Panc1 (cell line): ENCODE data around the gene SRRM5. TPM values are rescaled to one million over a fixed set of nuclear protein-coding genes. Genes with fewer than 3 reads are reported as not detected.

ENCODE experiments used
- ATAC-seq: fragments of 200-7000 bp; cut with Tn5 transposase; 2 replicates; pipeline ENCODE4 v1.9.1; 2020; ENCODE audit warnings: mild to moderate bottlenecking, moderate library complexity
- BruUV-seq: library from RNA; stranded (reverse); fragments of 400-500 nt; replicated peaks from 2 replicates; lab custom pipeline; 2021; lab: Mats Ljungman, UMichigan
- CTCF ChIA-PET: fragments of 300-600 bp; sonication (Branson Sonifier 250); formaldehyde crosslinking; loops from one replicate; lab custom pipeline; 2022; ENCODE audit warnings: antibody characterized with exemption; lab: Charles Lee
- POLR2A ChIA-PET: fragments of 300-600 bp; sonication (Branson Sonifier 250); formaldehyde crosslinking; loops from one replicate; lab custom pipeline; 2022; ENCODE audit warnings: antibody characterized with exemption; lab: Charles Lee
- DNase-seq: peaks from one replicate; pipeline ENCODE4 v3.0.0-alpha.2; 2010; ENCODE audit warnings: low read depth, low spot score
- H3K27ac ChIP-seq: 2 replicates; pipeline ENCODE4 v1.5.1; 2011; ENCODE audit warnings: mild to moderate bottlenecking, low read length, inconsistent platforms
- H3K27me3 ChIP-seq: fragments of 200-500 bp; sonication (Bioruptor generic); 2 replicates; pipeline ENCODE4 v1.6.0; 2014; ENCODE audit warnings: low read length, inconsistent platforms; ENCODE audit not compliant: control insufficient read depth, insufficient read depth
- H3K36me3 ChIP-seq: fragments of 200-500 bp; sonication (Bioruptor generic); 2 replicates; pipeline ENCODE4 v1.5.1; 2014; ENCODE audit warnings: inconsistent platforms, mild to moderate bottlenecking, low read length, moderate library complexity; ENCODE audit not compliant: control insufficient read depth, insufficient read depth
- H3K4me1 ChIP-seq: 2 replicates; pipeline ENCODE4 v1.5.1; 2011; ENCODE audit warnings: inconsistent platforms, mild to moderate bottlenecking, low read length, moderate library complexity; ENCODE audit not compliant: control insufficient read depth, insufficient read depth
- H3K4me3 ChIP-seq, 2 experiments: 2 replicates each; pipeline ENCODE4 v1.5.1; 2011 to 2012; ENCODE audit warnings: low read depth in 2 of 2, low read length in 2 of 2, mild to moderate bottlenecking in 2 of 2, inconsistent platforms in 1 of 2, moderate library complexity in 1 of 2
- H3K9me3 ChIP-seq: fragments of 200-500 bp; sonication (Bioruptor generic); 2 replicates; pipeline ENCODE4 v1.5.1; 2014; ENCODE audit warnings: low read depth, mild to moderate bottlenecking, inconsistent platforms, low read length, moderate library complexity; ENCODE audit not compliant: control insufficient read depth, insufficient read depth
- CTCF ChIP-seq: fragments of 450-650 bp; IDR thresholded peaks from 2 replicates; pipeline ENCODE4 v1.5.1; 2017; ENCODE audit warnings: mild to moderate bottlenecking
- POLR2AphosphoS5 ChIP-seq: IDR thresholded peaks from 2 replicates; pipeline ENCODE4 v1.6.1; 2012; ENCODE audit warnings: mild to moderate bottlenecking, low read depth, low read length, moderate library complexity
- REST ChIP-seq, 2 experiments: IDR thresholded peaks; 2 replicates each; pipeline ENCODE4 v1.6.1; 2011 to 2012; ENCODE audit warnings: low read depth in 2 of 2, control low read depth in 1 of 2, low read length in 1 of 2, mild to moderate bottlenecking in 1 of 2, moderate library complexity in 1 of 2; ENCODE audit not compliant: insufficient read depth in 1 of 2
- SIN3A ChIP-seq: IDR thresholded peaks from 2 replicates; pipeline ENCODE4 v1.6.1; 2012; ENCODE audit warnings: low read depth, mild to moderate bottlenecking, low read length, moderate library complexity, borderline replicate concordance; ENCODE audit not compliant: insufficient read depth
- TCF7L2 ChIP-seq: IDR thresholded peaks from 2 replicates; pipeline ENCODE4 v1.6.1; 2011; ENCODE audit warnings: mild to moderate bottlenecking, low read depth, low read length, inconsistent platforms
- in situ Hi-C: cut with HindIII; loops from 2 replicates; pipeline ENCODE4 v1.10.0; 2016; ENCODE audit warnings: low sequenced_read_pairs, low pct_unique_long_range_greater_than_20kb
- intact Hi-C: fragments of 100-400 bp; cut with micrococcal nuclease; formaldehyde crosslinking; loops from one replicate; pipeline ENCODE4 v1.10.0; 2022; ENCODE audit not compliant: unreplicated experiment
- total RNA-seq: library from RNA; stranded (reverse); gene quantifications from one replicate; pipeline ENCODE4 v1.2.1, GENCODE V29; 2021; ENCODE audit not compliant: unreplicated experiment

The SRRM5 gene
- total RNA-seq, 1 experiment from 2014 or later, result 0.10 TPM

GRCh38 chr19:43616306-43616705, 4.4 kb downstream of the SRRM5 start:
- DNase-seq (no peak), ATAC-seq (no peak)
- no peaks in the 10 kb centered on the region for H3K27me3 ChIP-seq
- H3K4me3 ChIP-seq, result no peak overlapping the region
- H3K36me3 ChIP-seq, result no peaks in the 10 kb centered on the region
- ChIA-PET CTCF (no interaction called here), POLR2A (no interaction called here)
- no peaks in the 10 kb centered on the region for H3K9me3 ChIP-seq
- no peak overlapping the region for H3K27ac ChIP-seq
- in situ Hi-C loops, result no loop called here
- no TSS peak for BruUV-seq
- no peaks in the 10 kb centered on the region for H3K4me1 ChIP-seq
- TF ChIP-seq TCF7L2, result no peak
- TF ChIP-seq REST (IDR thresholded peaks at IDR 0.05; ENCODE audit: insufficient read depth in 1 of 2, low read depth in 2 of 2, low read length in 1 of 2), result no peak
- no peak for TF ChIP-seq POLR2AphosphoS5
- TF ChIP-seq SIN3A, result no peak
- no peak for TF ChIP-seq CTCF
- intact Hi-C loops, result no loop called here

- H3K27me3 ChIP-seq, result no peaks in the 10 kb centered on the region
- POLR2A ChIA-PET, result no interaction called here
- ATAC-seq, result no peak
- intact Hi-C loops (no loop called here), in situ Hi-C loops (no loop called here)
- no peaks in the 10 kb centered on the region for H3K4me1 ChIP-seq
- no peak for TF ChIP-seq POLR2AphosphoS5
- TF ChIP-seq SIN3A, result no peak
- TF ChIP-seq TCF7L2, result no peak
- no peak for TF ChIP-seq REST (IDR thresholded peaks at IDR 0.05; ENCODE audit: insufficient read depth in 1 of 2, low read depth in 2 of 2, low read length in 1 of 2)
- no peak for TF ChIP-seq CTCF
- no peak for DNase-seq
- no TSS peak for BruUV-seq
- no peaks in the 10 kb centered on the region for H3K9me3 ChIP-seq
- CTCF ChIA-PET, result no interaction called here
- H3K36me3 ChIP-seq, result no peaks in the 10 kb centered on the region
- H3K4me3 ChIP-seq, result no peak overlapping the region
- H3K27ac ChIP-seq, result no peak overlapping the region
These were observed 5.1 kb downstream of the SRRM5 start for GRCh38 chr19:43616954-43617353.
